HG02852 (cell line): Measurements from ENCODE around the gene SEC14L3.

Experiments
- ATAC-seq: cut with Tn5 transposase; IDR thresholded peaks from one replicate; pipeline ENCODE4 v1.9.1; 2021; ENCODE audit warnings: mild to moderate bottlenecking, moderate library complexity; ENCODE audit not compliant: unreplicated experiment

Gene SEC14L3

DNA sequence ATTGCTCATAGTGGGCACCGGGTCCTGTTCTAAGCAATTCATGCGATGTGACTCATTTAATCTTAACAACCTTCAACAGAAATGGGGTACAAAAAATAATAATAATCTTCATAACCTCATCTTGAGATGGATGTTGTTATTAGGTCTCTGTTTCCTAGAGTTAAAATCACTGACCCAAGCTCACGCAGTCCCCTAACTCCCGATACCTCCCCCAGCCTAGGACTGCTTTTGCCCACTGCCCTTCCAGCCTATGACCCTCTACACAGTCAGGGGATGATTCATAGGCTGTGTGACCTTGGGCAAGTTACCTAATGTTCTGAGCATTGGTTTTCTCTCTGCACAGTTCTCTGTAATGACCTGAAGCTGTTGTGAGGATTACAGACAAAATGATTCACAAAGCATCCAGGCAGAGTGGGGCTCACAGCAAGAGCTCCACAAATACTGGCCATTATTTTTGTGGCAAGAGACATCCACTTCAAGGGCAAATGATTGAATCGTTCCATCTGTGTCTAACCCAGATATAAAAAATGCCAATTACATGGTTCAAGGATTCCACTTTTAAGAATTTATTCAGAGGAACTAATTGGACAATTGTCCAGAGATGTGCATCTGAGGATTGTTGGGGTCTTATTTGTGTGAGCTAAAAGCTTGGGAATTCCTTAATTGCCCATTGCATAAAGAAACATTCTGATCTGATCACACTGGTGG is 26.2 kb downstream of the SEC14L3 start:
- ATAC-seq, result no peak

DNA sequence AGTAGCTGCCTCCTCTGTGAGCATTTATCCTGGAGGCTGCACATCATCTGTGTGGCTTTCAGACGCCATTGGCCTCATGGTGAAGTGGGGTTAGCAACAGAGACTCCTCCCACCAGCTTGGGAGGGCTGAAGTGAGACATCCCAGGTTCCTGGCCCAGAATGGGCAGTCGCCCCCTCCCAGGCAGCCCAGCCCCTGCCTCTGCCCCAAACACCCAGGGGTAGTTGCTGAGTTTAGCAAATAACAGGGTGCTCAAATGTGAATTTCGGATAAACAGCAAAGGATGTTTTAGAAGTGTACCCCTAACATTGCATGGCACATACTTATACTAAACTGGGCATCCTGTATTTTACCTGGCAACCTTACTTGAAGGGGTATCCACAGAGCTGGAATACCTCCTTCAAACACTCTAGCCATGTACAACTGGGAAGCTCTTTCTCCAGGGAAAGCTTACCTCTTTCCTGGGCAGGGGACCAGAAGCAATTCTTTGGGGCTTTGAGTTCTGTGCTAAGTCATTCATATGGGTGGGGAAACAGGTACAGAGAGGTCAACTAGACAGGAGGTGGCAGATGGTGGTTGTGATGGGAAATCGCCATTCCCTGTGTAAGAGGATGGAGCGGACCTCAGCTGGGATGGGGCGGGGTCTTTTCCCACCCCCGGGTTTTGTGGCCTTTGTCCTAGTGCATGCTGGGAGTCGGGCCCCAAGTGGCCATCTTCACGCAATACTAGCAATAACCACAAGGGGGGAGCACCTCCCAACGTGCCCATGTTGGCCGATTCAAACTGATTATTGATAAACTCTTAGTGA is 27.0 kb downstream of the SEC14L3 start:
- ATAC-seq, result no peak

DNA sequence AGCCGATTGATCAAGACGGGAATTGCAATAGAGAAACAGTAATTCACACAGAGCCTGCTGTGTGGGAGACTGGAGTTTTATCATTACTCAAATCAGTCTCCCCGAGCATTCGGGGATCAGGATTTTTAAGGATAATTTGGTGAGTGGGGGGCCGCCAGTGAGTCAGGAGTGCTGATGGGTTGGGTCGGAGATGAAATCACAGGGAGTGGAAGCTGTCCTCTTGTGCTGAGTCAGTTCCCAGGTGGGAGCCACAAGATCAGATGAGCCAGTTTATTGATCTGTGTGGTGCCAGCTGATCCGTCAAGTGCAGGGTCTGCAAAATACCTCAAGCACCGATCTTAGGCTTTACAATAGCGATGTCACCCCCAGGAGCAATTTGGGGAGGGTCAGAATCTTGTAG is 30.7 kb downstream of the SEC14L3 start:
- no peak for ATAC-seq

DNA sequence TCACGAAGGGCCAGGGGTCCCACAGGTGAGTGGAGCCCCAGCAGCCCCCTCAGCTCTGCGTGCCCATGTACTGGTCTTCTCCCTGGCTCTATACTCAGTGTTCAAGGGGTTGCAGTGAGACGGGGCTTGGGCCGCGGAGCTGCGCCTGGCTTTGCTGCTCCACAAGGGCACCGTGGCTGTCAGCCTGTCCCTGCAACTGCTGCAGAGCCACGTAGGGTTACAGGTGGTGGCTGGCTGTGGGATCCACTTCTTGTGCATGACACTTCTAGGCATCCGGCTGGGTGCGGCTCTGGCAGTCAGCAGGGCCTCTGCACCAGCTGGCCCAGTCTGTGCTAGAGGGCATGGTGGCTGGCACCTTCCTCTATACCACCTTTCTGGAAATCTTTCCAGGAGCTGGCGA is 32.0 kb downstream of the SEC14L3 start:
- ATAC-seq, result no peak

DNA sequence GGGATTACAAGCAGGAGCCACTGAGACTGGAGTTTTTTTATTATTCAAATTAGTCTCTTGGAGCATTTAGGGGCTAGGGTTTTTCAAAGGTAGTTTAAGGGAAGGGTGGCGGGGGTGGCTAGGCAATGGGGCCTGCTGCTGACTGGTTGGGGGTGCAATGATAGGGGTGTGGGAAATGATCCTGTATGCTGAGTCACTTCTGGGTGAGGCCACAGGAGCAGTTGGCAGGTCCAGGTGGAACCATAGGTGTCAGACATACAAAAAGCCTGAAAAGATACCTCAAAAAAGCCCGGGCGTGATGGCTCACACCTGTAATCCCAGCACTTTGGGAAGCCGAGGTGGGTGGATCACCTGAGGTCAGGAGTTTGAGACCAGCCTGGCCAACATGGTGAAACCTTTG is 32.6 kb downstream of the SEC14L3 start:
- no peak for ATAC-seq

DNA sequence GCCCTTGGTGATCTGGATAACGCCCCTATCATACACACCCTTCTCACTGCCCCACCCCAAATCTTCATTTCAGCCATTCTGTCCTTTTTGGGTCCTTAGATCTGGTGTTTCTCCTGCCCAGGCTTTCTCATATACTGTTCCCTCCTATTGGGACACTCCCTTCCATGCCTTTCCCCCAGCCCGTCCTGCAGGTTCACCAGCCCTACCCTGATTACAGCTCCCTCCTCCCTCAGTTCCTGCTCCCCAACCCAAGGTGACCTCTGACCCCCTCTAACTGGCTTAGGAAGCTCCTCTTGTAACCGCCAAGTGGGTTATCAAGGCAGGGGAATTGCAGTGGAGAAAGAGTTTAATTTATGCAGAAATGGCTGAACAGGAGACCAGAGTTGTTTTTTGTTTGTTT is 33.3 kb downstream of the SEC14L3 start:
- ATAC-seq, result no peak

DNA sequence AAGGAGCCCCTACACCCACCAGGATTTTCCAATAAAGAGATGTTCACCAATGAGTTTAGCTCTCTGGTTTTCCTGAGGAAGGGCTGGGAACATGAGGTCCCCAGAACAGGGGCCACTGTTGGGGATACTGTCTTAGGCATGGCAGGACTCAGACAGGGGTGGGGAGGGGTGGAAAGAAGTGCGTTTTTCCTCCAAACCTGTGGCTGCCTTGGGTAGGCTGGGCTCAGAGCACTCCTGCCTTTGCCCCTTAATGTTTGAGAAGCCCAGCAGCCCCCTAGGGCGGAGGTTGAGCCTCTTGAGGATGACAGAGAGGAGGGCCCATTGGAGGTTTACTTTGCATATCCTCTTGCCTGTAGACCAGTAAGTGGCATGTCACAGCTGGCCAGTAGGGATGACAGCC is 35.6 kb downstream of the SEC14L3 start:
- no peak for ATAC-seq

DNA sequence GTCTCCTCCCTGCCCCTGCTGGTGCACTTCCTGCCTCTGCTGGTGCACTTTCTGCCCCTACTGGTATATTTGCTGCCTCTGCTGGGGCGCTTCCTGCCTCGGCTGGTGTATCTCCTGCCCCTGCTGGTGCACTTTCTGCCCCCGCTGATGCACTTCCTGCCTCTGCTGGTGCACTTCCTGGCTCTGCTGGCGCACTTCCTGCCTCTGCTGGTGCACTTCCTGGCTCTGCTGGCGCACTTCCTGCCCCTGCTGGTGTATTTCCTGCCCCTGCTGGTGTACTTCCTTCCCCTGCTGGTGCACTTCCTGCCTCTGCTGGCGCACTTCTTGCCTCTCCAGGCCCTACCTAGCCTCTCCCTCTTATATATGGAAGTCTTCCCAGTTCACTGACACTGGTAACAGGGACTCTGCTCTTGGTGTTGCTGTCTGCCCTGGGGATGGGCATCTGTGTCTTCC is 36.1 kb downstream of the SEC14L3 start:
- no peak for ATAC-seq

DNA sequence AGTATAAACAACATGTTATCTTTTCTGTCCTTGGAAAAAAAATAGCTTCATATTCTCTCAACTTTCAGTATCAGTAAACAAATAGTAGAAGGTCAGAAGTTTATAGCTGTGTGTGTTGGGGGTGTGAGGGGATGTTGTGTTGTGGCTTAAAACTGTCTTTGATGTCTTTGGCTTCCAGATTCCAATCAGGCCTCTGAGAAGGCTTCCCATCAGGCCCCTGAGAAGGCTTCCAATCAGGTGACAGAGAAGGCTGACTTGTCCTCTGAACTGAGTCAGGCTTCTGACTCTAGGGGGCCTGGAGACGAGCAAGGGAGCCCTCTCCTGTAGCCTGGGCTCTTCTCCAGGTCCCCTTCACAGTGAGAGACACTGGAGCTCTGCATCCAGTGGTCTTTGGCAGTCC is 37.0 kb downstream of the SEC14L3 start:
- no peak for ATAC-seq

DNA sequence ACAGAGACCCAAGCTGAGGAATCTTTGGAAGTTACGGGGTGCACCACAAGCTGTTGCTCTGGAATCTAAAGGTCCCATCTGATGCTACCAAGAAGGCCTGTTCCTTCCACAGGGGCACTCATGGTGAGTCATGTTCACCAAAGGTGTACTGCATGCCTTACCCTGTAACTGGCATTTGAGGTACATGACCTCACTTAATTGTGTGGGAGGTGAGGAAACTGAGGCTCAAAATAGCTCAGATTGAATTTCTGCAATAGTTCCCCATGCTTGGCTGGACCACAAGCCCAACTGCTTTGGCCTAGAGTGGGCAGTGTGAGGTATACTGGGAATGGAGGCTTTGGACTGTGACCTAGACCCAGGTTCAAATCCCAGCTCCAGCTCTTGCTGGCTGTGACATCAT is 38.0 kb downstream of the SEC14L3 start:
- ATAC-seq, result no peak

DNA sequence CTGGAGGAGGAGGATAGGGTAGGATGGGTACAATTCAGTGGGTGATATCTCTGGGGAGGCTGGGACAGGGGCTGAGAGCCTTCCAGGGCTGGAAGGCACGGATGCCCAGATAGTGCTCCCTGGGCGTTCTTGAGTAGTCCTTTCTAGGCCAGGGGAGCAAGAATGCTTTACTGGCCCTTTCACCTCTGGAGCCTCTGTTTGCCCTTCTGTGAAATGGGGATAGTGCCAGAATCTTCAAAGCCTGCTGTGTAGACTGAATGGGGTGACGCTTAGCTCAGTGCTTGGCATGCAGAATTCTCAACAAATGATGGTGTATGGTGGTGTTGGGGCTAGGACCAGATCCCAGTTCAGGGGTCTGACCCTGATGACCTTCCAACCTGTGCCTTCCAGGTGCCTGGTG is 38.6 kb downstream of the SEC14L3 start:
- no peak for ATAC-seq

DNA sequence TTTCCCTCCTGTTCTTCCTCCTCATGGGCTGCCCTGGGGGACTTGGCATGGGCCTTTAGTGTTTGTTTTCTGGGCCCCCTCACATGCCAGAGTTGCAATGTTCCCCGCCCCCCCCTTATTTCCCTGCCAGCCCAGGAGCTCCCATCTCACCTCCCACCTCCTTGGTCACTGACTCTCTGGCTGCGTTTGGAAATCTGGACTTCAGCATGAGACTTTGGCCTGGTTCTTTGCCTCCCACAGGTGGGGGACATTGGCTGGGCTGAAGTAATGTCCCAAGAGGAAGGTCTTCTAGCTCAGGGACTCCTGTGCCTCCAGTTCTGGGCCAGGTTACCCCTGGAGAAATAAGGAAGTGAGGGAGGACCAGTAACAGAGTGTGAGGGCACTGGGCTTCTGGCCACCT is 39.3 kb downstream of the SEC14L3 start:
- ATAC-seq, result no peak

DNA sequence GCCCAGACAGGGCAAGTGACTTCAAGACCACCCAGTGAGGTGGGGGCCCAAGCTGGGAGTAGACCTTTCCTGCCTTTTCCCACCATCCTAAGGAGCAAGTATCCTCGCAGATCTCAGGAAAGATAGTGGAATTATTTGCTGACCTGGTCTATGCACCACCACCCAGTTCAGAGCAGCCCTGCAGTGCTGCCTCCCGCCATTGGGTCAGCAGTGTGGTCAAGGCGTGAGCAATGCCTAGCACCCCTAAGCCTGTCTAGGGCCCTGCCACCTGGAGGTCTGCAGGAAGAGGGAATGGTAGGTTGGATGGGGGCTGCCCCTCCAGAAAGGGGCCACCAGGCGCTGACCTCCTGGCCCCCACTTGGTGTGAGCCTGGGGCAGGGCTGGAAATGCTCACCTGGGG is 39.7 kb downstream of the SEC14L3 start:
- no peak for ATAC-seq

DNA sequence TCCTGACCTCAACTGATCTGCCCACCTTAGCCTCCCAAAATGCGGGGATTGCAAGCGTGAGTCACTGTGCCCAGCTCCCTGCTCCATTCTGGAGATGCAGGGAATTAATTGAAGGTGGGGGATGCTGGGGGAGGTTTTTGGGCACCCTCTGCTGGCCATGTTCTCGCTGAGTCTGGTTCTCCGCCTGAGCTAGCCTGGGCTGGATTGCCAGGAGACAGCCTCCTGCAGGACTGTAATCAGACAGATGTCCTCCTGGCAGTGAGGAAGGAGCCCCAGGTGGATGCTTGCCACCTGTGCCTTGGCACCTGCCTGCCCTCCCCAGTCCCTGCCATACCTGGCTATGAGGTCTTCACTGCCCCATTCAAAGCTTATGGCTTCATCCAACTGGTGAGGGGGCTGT is 40.9 kb downstream of the SEC14L3 start:
- ATAC-seq, result no peak

DNA sequence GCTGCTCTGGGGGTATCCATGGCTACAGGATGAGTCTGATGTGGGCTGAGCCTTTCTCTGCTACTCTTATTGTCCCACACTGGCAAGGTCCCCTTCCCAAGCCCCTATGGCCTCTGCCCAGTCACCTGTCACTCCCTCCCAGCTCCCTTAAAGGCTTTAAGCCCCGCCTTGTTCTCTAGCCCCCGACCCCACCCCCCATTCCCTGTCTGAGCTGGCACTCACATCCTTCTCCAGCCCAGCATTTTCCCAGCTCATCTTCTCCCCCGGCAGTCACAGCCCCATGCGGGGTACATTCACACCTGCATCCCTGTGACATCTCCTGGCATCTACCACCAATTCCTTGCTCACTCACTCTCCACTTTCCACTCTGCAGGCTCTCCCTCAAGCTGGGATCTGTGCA is 41.9 kb downstream of the SEC14L3 start:
- no peak for ATAC-seq

DNA sequence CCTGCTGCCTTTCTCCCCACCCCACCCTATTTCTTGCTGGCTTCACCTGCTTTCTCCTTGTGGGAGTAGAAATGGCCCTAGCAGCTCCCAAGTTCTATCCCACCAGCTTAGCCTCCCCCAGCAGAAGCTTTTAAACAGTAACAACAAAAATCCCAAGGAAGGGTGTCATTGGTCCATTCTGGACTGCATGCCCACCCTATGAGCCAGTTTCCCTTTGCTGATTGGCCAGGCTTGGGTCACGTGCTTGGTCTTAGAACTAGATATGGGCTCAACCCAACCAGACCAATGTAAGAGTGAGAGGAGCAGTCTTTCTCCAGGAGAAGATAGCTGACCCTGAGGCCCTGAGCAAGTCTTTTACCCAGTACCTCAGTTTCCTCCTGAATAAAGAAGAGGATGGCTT is 43.9 kb downstream of the SEC14L3 start:
- ATAC-seq, result no peak

DNA sequence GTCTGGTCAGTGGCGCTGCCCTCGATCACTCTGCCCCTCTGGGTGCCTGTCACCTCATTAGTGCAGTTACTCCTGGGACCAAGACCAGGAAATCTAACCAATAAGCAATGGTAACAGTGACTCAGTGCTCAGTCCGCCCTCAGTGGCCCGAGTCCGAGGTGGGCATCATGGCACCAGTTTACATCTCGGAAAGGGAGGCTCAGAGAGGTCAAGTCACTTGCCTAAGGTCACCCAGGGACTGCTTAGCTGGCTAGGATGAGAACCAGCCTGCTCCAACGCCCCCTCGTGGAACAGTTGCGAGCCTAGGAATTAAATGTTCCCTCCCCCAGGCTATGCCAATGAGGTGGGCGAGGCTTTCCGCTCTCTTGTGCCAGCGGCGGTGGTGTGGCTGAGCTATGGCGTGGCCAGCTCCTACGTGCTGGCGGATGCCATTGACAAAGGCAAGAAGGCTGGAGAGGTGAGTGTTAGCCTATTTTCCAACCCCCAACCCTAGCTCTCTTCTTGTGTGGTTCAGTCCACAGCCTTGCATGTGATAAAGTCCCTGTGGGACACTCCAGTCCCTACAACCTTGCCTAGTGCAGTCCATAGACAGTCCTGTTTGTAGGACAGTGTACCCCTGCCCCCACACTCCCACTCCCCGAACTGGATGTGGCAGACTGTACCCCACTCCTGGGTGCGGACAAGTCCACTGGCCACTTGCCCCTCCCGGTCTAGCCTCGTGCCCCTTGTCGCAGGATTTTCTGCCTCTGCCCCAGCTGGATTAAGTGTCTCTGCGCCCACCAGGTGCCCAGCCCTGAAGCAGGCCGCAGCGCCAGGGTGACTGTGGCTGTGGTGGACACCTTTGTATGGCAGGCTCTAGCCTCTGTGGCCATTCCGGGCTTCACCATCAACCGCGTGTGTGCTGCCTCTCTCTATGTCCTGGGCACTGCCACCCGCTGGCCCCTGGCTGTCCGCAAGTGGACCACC is 45.1 kb downstream of the SEC14L3 start:
- no peak for ATAC-seq

DNA sequence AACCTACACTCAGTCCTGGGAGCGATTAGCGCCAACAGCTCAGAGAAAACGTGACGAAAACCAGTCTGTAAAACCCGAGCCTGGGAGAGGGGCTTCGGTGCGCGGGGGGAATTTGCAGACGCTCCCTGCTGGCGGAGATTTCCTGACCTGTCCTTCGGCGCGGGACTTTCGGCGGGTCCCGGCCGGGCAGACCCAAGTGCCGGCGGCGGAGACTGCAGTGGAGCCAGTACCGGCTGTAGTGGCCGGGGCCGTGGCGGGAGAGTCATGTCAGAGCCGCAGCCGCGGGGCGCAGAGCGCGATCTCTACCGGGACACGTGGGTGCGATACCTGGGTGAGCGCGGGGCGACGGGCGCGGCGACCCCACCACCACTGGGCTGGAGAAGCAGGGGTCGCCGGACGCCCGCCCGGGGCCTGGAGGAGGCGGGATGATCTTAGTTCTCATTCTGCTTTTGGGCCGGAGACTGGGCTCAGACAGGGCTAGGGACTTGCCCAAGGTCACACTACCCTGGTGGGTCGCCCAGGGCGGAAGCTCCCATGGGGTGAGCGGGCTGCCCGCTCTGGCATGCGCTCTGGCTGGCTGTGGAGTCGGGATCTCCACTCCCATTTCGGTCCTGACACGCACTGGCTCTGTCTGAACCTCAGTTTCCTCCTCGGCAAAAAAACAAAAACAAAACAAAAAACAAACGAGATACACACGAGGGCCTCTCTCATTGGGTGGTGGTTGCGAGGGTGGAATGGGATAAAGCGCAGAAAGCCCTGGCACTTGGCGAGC is 46.0 kb downstream of the SEC14L3 start, which contains the start of gene MTFP1:
MTFP1 (plus strand) TSS at position 153 of the 772 bp plus-strand sequence; CDS start at position 265, 112 bp downstream.
- no peak for ATAC-seq

DNA sequence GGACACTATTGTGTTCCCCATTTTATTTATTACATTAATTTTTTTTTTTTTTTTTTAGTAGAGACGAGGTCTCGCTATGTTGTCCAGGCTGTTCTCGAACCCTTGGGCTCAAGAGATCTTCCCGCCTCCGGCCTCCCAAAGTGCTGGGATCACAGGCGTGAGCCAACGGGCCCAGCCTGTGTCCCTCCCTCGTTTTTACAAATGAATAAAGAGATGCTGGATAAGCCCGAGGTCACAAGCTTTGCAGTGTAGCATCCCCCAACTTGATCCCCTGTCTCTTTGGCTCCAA is 46.5 kb downstream of the SEC14L3 start:
- no peak for ATAC-seq

DNA sequence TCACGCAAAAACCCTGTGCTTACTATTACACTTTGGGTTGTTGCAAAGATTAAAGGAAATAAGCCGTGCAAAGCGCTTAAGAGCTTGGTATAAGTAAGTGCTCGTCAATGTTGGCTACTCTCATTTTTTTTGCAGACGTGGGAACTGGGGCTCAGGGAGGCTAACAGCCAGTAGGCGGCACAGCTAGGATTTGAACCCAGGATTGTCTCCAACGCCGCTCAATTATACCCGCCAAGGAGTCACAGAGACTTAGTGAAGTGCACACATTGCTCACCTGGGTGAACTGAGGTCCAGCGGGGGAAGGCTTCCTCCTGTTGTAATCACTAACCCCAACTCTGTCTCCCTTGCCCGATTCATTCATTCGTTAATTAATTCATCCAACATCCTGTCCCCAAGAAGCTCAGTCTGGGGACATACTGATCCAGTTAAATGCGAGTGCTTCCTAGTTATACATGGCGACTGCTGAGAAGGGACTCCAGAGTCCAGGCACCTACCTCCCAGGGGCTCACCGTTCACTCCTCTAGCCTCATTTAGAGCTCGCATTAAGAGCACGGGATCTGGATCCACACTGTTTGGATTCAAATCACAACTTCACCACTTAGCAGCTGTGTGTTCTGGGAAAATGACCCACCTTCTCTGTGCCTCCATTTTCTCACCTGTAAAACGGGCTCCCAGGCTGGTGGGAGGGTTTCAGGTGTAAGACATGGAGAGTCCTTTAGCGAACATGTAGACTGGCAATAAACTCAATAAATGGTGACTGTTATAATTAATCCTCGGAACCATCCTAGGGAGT is 47.1 kb downstream of the SEC14L3 start:
- ATAC-seq, result no peak
